HG03558 (cell line): ENCODE measurements around the gene HOXB5.

Source experiments
- ATAC-seq: cut with Tn5 transposase; IDR thresholded peaks from one replicate; pipeline ENCODE4 v1.9.1; 2021; ENCODE audit warnings: moderate number of reproducible peaks; ENCODE audit not compliant: unreplicated experiment; ENCODE audit errors: extremely low read depth

The HOXB5 gene

DNA sequence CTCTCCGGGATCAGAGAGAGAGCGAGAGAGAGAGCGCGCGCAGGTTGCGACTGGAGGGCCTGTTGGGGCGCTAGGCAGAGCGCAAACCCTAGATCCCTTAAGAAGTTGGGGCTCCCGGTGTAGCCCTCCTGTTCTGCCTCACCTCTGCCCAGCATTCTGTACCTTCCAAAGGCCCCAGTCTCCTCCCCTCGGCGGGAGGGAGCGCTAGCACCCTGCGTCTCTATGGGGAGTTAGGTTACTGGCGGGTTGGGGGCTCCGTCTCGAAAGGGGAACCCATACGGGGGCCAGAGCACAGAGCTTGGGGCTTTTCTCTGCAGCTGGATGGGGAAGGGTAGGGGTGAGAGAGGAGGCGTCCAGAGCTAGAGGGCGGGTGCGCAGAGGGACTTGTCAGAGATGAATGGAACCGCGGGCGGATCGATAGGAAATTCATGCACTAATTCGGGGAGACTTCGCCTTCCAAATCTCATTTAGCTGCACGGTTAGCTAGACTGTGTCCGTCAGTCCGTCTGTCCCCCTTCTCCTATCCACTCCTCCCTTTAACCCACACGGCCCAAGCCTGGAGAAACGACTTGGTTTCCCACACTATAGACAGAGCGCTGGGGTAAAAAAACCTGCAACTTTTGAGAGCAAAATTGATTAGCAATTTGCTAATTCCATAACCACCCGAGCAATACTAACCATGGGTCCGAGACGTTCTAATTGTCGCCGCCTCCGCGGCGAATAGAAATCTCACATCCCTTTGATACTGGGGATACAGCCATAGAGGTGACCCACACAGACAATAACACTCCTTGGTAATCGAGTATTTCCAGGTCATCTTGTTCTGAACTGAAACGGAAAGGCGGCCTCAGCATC is 14.7 kb downstream of the HOXB5 start:
- no peak for ATAC-seq

DNA sequence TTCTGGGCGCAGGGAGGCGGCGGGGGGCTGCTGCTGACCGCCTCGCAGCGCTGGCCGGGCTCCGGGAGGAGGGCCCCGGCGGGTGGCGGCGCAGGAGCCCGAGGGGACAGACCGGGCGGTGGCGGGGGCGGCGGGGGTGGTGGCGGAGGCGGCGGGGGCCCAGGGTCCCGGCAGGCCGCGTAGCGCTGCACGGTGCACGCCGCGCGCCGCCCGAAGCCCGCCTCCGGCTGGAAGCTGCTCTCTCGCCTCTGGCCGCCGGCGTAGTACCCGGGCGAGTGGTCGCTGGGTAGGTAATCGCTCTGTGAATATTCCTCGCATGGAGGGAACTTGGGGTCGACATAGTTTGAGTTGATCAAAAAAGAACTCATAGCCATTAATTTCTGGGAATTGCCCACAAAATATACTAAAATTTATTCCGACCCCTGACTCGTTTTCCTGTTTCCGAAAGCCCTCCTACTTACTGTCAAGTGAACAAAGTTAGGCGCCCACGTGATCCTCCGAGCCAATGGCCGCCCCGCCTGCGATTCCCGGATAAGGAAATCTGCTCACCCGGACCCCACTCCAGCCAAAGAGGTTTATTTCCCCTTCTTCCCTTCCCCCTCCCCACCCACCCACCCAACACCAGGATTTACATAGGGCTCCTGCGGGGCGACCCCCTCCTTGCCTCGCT is 15.5 kb downstream of the HOXB5 start, which contains the start of gene HOXB4:
HOXB4 (minus strand) TSS at position 405 of the 670 bp plus-strand sequence; CDS start at position 374, 31 bp downstream.
- no peak for ATAC-seq

DNA sequence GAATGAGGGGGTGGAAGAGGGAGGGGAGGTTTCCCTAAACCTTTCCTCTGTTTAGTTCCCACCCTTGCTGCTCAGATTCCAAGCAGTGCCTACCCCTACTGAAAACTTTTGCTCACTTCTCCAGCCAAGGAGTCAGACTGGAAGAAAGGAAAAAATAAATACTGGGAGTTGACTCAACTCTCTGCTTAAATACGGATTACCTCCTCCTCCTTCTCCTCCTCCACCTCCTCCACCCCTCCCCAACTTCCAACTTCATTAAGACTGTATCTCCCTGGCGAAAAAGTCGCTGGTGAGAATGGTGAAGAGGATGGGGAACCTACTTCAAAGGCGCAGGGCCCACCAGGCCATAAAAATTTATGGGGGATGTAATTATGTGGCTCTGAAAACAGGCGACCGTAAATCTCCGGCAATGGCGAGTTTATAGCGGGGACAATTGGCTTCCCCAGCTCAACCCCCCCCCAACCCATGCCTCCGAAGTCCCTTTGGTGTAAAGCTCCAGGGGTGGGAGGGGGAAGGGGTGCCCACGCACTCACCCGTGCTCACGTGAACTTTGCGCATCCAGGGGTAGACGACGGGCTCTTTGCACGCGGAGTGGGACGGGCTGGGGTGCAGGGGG is 16.1 kb downstream of the HOXB5 start:
- no peak for ATAC-seq

DNA sequence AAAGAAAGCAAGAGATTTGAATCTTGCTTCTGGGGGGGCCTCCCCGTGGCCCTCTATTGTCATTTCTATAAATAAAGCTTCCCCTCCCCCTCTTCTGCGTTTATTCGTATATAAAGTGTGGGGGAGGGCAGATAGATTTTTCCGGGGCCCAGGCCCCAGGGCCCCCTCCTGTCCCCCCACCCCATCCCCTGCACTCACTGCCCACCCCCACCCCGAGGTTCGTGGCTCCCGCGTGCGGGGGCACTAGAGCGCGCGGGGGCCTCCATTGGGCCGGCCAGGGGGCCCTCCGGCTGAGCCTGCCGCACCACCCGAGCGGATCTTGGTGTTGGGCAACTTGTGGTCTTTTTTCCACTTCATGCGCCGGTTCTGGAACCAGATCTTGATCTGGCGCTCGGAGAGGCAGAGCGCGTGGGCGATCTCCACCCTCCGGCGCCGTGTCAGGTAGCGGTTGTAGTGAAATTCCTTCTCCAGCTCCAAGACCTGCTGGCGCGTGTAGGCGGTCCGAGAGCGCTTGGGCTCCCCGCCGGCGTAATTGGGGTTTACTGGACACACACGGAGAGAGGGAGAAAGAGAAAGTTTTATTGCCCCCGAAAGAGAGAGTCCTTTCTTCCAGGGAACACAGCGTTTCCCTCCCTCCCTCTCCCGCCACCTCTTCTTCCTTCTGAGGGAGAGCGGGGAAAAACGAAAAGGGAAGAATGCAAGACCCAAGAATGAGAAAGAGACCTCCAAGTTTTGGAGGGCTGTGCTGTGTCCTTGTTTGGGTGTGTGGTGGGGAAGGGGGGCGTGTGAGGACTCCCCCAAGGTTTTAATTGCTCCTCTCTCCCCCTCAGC is 16.9 kb downstream of the HOXB5 start:
- no peak for ATAC-seq

DNA sequence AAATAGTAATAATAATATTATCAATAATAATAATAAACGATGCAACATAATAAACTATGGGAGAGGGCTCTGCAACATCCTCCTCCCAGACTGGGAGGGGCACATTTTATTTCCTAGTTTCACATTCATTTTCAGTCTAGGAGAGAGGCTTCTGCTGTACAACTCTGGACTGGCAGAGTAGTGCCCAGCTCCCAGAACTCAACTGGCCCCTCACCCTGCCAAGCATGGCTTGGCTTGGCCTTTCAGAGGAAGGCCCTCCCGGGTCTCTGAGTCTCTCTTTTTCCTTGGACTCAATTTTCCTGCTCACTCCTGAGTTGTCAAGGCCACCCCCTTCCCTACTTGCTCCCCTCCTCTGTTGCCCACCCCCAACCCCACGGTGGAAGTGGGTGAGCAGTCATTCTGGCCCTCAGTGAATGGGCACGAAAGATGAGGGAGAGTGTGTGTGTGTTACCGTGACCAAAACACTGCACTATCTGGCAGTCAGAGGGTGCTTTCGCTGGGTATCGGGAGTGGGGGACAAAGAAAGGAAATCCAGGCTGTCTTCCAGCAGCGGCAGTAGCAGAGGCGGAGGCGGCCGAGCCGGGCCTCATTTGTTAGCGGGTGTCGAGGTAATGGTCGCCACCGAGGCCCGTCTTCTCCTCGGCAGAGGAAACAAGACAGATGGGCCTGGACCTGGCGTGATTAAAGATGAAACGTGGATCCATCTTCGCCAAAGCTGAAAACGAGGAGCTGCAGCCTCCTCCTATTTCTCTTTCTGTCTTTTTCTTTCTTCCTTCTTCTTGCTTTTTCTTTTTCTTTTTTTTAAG is 17.7 kb downstream of the HOXB5 start:
- no peak for ATAC-seq

DNA sequence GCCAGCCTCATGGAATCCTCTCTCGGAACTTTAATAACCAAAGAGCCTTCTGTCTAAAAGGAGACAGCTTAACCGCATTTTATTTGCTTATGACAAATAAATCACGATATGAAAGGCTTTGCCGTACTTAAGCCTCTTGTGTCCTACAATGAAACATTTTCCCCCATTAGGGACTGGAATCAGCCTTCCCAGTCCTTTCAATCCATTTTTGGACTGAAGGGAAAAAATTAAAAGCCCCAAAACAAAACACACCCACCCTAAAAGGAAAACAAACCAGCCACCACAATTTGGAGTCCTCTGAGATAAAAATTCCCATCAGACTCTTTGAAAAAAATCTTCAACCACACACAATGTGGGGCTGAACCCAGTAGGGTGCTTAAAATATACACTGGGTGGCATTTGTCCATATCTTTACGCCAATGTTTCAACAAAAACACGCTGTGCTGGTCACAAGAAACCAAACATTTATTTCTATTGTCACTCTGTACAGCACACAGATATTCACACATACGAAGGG is 18.5 kb downstream of the HOXB5 start:
- no peak for ATAC-seq

DNA sequence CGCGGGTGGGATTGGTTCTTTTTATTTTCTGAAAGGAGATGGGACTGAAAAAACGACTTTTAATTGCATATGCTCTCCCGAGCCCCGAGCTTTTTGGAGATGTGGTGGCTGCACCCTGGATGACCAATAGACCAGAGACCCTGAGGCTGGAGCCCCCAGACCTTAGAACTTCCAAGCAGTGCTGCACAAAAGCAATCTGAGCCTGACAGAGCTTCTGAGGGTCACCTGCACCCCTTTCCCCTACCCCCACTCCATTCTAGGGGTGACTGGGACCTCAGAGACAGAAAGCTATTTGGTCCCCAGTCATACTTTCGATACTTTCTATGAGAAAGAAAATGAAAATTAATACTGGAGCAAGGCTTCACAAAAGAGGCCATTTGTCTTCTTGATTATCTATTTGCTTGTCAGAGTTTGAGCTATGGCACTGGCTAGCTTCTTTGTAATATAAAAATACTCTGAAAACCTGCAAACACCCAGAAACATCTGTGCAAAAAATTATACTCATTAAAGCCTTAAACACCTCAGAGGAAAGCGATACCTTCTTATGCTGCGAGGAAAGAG is 19.0 kb downstream of the HOXB5 start:
- no peak for ATAC-seq

DNA sequence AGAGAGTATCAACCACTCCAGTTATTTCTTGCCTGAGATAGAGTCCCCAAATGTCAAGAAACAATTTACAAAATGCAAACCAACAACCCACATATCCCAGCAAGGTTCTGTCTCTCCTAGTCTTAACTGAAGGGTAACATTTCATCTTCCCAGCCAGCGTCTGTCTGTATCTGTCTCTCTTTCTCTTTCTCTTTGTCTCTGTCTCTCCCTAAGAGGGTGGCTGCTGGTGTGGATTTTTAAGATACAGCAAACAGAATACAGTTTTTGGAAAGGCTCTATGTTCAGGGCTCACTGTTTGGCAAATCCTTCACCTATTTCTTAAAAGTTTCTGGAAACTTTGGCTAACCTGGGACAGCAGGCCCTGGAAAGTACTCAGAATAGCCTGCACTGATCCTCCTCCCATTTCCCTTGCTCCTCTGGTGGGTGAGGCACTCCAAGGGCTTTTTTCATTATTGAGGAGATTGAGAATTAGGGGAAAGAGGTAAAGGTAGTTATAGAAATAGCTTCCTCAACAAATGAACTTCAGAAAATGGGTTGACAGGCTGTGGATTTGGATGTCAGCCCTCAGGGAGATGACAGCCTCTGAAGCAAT is 21.7 kb downstream of the HOXB5 start:
- no peak for ATAC-seq

DNA sequence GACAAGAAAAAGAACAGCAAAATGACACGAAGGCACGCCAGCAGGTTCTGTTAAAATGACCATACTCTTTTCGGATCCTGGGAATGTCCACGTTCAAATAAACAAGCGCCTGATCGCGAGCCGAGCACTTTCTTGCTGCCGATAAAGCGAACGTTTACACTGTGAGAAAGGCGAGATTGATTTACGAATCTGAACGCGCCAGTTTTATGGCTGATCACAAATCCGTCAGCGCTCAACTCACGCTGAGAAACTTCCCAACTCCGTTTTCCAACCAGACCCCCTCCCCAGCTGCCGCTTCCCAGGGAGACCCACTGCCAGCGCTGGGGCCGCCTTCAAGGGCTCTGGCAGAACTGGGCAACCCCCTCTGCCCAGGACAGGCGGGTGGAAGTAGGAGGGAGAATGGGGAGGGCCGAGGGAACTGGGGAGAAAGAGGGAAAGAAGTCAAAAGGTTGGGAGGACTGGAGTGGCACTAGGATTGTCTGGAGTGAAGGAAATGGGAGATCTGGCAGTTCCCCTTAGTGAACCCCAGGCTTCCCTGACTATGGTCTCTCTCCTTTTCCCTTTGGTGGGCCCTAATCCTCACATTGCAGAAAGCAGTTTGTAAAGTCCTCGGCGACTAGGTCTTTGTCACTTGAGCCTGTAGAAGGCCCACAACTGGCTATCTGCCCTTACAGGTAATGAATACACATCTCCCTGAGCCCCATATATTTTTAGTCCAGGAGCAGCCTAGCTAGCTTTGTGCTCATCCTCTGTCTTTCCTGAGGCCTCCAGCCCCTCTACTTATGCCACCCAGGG is 22.4 kb downstream of the HOXB5 start:
- no peak for ATAC-seq

DNA sequence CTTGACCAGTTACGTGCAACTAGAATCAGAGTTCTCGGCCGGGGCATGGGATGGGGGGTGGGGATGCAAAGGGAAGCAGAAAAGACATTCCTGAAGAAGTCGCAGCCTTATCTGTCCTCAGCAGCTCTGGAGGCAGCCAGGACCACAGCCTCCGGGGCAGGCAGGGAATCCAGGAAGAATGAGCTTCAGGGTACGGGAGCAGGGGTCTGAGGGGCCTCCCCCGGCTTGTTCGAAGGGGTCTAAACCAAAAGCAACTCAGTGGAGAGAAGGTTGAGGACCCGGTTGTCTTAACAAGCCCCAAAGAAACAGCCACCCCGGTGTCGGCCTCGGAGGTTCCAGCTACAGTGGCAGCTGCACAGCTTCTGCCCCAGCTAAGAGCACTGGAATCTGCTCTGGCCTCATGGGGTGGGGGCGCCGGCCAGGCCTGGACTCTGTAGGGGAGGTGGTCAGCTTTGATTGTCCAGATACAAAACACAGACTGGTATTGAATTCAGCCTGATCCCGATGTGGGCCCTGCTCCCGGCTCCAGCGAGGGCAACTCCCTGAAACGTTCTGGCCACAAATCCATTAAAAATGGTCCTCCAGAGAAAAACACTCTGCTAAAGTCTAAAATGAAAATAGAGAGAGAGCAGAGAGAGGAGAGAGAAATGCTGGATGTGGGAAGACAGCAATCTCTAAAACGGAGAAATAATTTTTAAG is 23.1 kb downstream of the HOXB5 start:
- ATAC-seq: no peak

DNA sequence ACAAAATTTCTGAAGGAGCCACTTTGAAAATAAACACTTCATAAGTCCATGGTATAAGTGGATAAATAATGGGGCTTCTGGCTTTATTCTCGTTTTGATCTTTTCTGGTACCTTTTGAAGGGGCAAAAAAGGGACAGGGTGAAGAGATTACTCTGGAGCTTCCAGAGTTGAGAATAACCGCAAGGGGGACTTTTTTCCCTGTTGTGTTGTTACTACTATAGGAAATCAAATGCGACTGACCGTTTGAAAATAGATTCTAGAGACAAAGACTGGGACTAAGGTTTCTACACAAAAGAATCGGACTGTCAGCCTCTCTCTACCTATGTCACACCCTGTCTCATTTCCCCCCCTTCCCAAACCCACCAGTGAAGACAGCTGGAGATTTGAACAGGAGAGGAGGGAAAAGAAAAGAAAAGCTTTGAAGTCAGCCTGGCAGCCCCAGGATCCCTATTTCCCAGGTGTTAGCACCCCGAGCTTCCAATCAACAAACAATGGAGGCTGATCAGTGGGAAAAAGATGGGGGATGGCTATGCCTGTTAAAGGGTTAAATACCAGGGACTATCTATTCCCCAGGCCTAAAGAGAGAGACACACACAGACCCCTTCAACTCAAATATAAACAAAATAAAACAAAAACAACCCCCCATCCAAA is 23.8 kb downstream of the HOXB5 start:
- ATAC-seq: no peak

DNA sequence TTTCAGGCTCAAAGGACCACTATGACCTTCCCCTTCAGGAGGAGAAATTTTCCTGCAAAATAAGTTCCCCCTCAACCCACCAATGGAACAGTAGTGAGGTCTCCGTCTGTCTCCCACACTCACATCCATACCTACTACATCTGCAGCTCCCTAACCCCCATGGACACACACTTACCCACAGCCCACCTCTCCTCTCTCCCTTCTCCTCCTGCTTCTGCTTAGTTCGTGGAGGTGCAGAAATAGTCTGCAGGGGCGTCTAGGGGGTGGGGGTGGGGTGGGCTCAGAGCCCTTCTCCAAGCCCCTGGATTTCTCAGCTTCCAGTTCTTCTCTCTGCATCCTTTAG is 24.4 kb downstream of the HOXB5 start:
- no peak for ATAC-seq

DNA sequence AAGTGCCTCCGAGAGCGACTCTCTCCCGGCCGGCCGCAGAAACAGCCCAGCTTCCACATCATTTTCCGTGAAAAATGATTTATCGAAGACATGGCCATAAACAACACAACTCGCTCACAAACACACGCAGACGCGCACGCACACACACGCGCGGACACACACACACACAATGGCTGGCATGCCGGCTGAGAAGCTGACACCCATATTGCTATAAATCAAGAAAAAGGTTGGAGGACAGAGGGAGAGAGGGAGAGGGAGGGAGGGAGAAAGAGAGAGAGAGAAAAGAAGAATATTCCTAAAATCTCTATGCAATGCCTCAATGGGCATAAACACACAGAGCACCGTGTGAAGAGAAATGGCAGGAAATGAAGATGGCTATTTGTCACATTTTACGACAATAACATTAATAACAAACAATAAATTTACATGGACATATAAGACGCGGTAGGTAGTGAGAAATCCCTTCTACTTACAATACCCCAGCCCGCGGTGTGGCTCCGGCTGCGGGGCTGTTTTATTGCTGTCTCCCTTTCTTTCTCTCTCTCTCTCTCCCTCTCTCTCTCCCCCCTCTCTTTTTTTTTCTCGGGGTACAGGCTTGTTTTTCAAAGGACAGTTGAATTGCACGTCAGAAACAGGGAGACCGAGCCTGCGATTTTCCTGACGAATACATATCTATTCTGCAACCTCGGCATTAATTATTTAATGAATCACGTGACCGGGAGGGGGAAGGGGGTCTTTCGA is 24.9 kb downstream of the HOXB5 start:
- no peak for ATAC-seq

DNA sequence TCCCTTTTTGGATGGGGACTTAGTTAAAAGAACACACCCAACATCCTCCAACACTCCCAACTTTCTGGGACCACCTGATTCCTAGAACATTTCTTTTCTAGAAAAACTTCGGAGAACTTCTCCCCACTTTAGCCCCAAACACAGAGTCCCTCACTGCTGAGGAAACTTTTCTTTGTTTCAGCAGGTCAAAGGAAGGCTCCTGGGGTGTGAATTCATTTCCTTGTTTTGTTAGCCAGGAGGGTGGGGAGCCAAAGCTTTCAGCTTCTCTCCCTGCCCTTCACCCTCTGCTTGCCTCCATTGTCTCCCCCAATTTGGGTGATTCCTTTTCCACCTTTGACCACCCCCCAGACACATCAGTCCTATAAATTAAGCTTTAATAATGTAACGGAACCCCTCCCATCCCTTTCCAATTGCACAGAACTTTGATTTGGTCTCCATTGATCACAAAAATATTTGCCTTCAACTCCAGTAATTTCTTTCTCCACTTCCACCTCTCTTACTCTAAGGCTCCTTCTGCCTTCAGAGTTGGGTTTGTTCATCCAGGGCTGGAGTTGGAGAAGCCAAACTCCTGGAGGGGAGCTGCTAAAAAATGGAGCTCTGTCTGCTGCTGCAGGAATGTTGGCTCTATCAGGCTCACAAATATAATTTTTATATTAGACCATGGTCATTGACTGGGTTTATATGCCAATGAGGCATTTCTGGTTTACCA is 25.8 kb downstream of the HOXB5 start:
- no peak for ATAC-seq

DNA sequence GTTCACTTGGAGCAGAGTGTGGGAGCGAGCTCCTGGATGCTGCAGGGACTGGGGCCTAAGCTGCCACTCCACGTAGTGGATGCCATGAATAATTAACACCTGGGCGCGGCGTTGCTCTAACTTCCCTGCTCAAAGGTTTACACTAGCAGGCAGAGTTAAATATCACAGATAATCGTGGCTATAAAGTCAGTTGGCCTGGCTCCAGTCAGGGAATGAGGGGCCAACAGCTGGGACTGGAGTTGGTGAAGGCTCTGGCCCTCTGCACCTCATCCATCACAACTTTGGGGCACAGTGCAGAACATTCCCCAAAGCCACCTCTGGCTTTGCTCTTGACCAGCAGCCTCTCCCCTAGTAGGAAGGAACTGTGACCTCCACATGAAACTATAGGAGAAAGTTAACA is 26.4 kb downstream of the HOXB5 start:
- ATAC-seq: no peak

DNA sequence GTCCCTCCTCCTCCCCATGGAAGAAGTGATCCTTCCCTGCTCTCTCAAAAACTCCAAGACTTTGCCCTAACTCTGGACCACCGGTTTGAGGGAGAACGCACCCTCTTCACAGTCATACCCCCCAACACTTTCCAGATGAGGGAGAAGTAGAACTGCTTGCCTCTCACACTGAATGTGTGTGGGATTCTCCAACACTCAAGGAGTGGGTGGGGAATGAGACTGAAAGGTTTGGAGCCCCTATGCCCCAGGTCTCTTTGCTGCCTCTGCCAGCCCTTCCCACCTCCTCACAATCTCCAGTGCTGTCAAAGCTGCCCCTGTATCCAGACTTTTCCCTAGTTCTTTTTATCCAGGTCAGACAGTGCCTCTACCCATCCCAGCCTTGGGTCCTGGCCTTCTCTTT is 26.9 kb downstream of the HOXB5 start:
- ATAC-seq: no peak
